NB4 (cell line): ENCODE measurements around the gene GRIK4.

ENCODE experiments used
- DNase-seq: peaks from one replicate; pipeline ENCODE4 v3.0.0; 2010; ENCODE audit warnings: low read depth
- H3K4me3 ChIP-seq: one replicate; pipeline ENCODE4 v1.5.1; 2011; ENCODE audit warnings: mild to moderate bottlenecking, low read depth, low read length, moderate library complexity
- MAX ChIP-seq: IDR thresholded peaks from 2 replicates; pipeline ENCODE4 v1.6.1; 2011; ENCODE audit warnings: low read depth, low read length
- MYC ChIP-seq: IDR thresholded peaks from 2 replicates; pipeline ENCODE4 v1.6.1; 2011; ENCODE audit warnings: low read depth, low read length
- POLR2A ChIP-seq: IDR thresholded peaks from 2 replicates; pipeline ENCODE4 v1.6.1; 2011; ENCODE audit warnings: mild to moderate bottlenecking; ENCODE audit not compliant: insufficient read length; ENCODE audit errors: extremely low read depth
- TF ChIP-seq, protein P1 (sequence below): IDR thresholded peaks from one replicate; pipeline ENCODE4 v1.5.1; 2012; ENCODE audit warnings: low read depth, low read length

GRIK4 gene

GRCh38 chr11:120611581-120611980 is 100.0 kb downstream of the GRIK4 start:
- no peak for DNase-seq
- no peak for TF ChIP-seq POLR2A
- TF ChIP-seq, protein P1, sequence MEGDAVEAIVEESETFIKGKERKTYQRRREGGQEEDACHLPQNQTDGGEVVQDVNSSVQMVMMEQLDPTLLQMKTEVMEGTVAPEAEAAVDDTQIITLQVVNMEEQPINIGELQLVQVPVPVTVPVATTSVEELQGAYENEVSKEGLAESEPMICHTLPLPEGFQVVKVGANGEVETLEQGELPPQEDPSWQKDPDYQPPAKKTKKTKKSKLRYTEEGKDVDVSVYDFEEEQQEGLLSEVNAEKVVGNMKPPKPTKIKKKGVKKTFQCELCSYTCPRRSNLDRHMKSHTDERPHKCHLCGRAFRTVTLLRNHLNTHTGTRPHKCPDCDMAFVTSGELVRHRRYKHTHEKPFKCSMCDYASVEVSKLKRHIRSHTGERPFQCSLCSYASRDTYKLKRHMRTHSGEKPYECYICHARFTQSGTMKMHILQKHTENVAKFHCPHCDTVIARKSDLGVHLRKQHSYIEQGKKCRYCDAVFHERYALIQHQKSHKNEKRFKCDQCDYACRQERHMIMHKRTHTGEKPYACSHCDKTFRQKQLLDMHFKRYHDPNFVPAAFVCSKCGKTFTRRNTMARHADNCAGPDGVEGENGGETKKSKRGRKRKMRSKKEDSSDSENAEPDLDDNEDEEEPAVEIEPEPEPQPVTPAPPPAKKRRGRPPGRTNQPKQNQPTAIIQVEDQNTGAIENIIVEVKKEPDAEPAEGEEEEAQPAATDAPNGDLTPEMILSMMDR, result no peak
- no peak for TF ChIP-seq MAX
- TF ChIP-seq MYC, result no peak
- no peak overlapping the region for H3K4me3 ChIP-seq

- peak; percentile 44 for DNase-seq
- no peak overlapping the region for H3K4me3 ChIP-seq
These were observed 101.1 kb downstream of the GRIK4 start for GRCh38 chr11:120612513-120613263.

DNA sequence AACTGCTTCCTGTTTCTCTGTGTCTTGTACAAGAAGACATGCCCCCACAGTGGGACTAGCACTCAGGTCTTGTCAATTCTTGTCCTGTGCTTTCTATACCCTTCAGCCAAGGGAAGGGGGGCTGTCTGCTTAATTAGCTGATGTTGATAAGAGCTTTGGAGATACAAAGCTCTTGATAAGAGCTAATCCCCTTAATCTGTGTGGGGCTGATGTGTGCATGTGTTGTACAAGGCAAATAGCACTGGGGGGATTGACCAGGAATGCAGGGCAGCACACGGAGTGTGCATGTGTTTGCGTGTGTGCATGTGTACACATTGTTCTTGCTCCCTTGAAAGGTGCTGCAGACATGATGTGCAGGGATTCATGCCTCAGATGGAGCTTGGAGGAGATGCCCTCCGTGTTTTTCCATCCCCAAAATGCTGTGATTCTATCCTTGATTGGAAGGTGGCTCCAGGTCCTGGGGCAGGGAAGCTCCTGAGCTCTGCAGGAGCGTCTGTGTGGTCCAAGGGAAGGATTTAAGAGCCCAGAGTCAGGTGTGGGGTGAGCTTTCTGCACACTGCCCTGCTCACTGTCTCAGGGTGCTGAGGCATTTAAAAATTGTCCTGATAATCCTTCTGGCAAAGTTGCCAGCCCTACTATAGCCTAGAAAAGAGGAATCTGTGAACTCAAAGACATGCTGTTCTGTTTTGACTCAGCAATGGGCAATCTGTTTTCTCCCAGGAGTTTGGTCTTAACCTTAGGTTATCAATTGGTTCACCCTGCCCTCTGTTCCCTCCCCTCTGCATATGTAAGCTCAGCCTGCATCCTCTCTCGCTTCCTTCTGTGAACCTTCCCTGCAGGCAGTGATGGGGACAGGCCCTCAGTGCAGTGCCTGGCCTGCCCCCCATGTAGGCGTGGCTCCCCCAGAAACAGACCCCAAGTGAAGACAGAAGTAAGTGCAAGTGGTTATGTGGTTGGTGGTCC is 102.0 kb downstream of the GRIK4 start:
- no peak overlapping the region for H3K4me3 ChIP-seq
- TF ChIP-seq MYC (no peak), POLR2A (no peak), MAX (no peak)
- TF ChIP-seq, protein P1, result no peak
- no peak for DNase-seq

More at GRCh38 chr11:120612513-120613263, 101.1 kb downstream of the GRIK4 start:
- TF ChIP-seq POLR2A, result no peak
- TF ChIP-seq, protein P1, result no peak
- TF ChIP-seq MYC, result no peak
- TF ChIP-seq MAX, result no peak

- no peak overlapping the region for H3K4me3 ChIP-seq
- DNase-seq, result no peak
These were observed 103.8 kb downstream of the GRIK4 start for GRCh38 chr11:120615391-120615790.

DNA sequence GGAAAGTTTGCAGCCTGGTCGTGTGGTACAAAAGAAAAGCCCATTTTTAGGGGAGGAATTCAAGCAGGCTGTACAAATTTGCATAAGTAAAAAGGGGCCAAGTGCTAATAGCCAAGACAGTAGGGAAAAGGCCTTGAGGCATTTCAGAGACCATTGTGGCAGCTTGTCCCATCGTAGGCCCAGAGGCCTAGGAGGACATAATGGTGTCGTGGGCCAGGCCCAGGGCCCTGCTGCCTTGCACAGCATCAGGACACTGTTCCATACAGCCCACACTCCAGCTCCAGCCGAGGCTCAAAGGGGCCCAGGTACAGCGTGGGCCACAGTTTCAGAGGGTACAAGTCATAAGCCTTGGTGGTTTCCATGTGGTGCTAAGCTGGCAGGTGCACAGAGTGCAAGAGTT is 106.9 kb downstream of the GRIK4 start:
- DNase-seq, result no peak
- TF ChIP-seq MYC, result no peak
- TF ChIP-seq POLR2A, result no peak
- TF ChIP-seq, protein P1, result no peak
- no peak for TF ChIP-seq MAX
- no peak overlapping the region for H3K4me3 ChIP-seq

More at GRCh38 chr11:120615391-120615790, 103.8 kb downstream of the GRIK4 start:
- TF ChIP-seq MYC (no peak), MAX (no peak), POLR2A (no peak)
- TF ChIP-seq, protein P1, result no peak
